ENCODE measurements around the gene PRKACB. TPM values are rescaled to one million over a fixed set of nuclear protein-coding genes. Genes with fewer than 3 reads are reported as not detected.

The PRKACB gene
- total RNA-seq, 1 donor from 2014 or later, result 53.1 TPM

DNA sequence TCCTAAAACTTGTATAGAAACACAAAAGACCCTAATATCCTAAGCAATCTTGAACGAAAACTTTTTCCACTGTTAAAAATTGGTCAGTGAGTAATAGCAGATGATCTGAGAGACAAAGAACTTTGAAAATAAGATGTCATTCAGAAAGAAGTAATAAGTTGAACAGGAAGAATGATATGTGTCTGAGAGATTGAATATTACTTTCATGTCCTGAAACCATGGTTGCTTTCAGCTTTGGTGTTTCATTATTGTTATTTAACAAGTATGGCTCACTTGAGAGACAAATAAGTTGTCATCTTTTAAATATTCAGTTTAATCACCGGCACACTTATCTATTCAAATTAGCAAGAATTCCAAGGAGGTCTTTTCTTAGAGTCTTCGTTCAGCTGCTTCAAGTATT lies 11.4 kb downstream of the PRKACB start:
- no peak for DNase-seq (ENCODE audit: low read depth, low spot score)

DNA sequence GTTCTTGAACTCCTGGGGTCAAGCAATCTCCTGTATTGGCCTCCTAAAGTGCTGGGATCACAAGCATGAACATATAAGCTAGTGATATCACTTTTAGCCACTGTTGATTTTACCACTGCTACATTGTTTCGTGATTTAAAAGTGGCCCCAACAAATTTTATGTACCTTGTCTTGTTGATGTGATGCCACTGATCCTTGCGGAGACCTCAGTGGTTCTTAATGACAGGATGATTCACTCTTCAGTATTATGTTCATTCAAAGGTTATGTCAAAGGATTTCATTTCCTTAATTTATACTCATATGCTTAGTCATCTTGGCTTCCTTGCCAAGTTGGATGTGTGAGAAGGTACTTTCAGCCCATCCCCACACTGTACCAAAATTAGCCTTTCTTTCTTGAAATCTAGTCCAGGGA lies 12.1 kb downstream of the PRKACB start:
- DNase-seq (ENCODE audit: low read depth, low spot score), result peak; percentile 53

DNA sequence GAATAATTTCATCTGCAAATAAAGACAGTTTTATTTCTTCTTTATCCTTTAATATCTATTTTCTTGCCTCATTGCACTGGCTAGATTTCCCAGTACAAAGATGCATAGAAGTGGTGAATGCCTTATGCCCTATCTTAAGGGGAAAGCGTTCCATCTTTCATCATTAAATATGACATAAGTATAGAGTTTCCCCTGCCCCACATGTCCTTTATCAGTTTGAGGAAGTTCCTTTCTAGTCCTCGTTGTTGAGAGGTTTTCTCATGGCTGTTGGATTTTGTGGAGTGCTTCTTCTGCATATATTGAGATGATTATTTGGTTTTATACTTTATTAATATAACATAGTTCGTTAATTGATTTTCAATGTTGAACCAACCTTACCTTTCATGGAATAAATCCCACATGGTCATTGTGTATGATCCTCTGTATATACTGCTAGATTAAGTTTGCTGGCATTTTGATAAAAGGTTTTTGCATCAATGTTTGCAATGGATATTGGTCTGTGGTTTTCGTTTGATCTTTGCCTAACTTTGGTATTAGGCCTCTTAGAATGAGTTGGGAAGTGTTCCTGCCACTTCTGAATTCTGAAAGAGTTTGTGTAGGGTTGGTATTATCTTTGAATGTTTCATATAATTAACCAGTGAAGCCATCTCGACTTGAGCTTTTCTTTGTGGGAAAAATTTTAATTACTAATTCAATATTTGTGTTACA lies 15.6 kb downstream of the PRKACB start:
- DNase-seq (ENCODE audit: low read depth, low spot score), result no peak

DNA sequence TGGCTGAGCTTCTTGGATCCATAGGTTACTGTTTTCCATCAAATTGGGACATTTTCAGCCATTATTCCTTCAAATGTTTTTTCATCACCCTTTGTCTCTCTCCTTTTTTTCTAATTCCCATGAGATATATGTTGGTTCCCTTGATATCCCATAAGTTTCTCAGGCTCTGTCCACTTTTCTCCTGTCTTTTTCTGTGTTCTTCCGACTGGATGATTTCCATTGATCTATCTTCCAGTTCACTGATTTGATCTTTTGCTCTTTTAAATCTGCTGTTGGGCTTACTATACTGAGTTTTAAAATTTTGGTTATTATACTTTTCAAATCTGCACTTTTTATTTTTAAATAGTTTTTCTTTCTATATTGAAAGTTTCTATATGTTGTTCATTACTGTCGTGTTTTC lies 18.2 kb downstream of the PRKACB start:
- no peak for DNase-seq (ENCODE audit: low read depth, low spot score)

DNA sequence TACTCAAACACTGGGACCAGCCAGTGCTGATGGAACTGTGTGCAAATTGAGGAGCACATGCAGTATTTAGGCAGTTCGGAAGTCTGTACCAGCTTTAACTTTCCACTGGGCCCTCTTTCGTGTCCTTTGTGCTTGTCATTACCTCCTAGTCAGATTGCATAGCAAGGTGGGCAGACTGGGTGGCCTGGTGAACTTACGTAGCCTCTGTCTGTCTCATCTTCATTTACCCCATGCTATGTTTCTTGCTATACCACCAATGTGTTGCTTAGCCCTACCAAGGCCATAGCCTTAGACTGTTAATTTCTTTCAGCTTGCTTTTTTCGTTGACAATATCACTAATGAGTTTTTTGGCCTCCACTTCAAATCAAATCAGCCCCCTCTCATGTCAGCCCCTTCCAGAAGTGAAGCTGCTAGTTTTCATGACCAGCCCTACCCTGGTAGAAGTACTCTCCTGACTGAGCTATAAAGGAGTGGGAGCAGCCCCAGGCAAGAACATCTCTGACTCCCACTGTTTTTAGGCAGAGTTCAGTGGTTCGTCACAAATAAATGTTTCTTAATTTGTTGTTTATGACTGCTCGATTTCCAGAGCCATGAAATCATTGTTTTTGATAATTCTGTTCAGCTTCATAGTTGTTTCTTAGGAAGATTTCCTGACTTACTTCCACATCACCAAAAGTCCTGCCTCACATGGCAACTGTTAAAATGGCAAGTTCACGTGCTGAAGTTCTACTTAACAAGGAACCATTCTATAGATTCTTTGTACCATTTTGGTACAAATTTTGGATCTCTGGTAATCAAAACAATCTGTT lies 19.3 kb downstream of the PRKACB start:
- no peak for DNase-seq (ENCODE audit: low read depth, low spot score)

DNA sequence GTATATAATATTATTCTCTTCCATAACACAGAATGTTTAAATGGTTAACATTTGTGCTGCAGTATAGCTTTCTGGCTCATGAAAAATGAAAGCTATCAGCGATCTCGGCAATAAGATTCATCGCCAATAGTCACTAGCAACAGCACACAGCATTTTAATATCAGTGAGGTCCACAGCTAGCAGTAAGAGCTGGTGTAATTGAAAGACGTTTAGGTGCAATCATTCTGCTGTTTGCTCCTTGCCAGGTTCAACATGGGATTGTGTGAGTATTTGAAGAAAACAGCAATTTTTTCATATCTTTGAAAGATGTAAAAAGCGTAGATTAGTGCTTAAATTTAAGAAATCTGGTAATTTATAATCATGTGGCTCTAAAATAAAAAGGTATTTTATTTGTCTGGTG lies 20.1 kb downstream of the PRKACB start:
- no peak for DNase-seq (ENCODE audit: low read depth, low spot score)

DNA sequence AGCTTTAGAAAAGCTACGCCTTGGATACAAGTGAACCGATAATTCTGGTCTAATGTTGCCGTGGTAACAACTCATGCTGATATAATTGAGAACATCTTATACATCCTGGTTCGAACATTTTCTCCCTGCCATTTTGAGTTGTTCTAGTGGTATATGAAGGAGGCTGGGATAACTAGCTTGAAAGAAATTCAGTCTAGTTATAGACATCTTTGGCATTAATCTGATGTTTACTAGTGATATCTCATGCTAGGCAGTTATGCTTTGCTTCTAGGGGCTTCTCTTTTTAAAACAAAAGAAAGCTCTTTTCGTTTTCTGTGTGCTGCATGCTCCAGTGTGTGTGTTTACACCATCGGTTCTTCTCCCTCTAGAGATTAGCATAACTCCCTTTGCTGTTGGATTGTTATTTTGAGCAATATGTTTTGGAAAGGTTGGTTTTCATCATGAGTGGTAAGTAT lies 20.5 kb downstream of the PRKACB start:
- DNase-seq (ENCODE audit: low read depth, low spot score), result no peak

DNA sequence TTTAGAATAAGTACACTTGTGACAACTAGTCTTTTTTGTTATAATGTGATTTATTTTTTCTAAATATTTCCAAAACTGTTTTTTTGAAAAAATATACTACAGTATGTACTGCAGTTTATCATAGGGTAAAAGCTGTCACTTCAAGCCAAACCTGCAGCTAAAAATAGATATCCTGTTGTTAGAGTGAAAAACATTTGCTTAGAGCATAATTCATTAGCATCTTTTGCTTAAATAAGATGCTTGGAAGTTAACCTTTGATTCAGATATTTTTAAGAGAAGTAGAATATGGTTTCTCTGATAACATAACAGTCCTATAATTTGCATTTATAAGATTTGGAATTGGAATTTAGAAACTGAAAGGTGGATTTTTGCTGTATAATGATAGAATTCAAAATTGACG lies 21.5 kb downstream of the PRKACB start:
- DNase-seq (ENCODE audit: low read depth, low spot score), result no peak

DNA sequence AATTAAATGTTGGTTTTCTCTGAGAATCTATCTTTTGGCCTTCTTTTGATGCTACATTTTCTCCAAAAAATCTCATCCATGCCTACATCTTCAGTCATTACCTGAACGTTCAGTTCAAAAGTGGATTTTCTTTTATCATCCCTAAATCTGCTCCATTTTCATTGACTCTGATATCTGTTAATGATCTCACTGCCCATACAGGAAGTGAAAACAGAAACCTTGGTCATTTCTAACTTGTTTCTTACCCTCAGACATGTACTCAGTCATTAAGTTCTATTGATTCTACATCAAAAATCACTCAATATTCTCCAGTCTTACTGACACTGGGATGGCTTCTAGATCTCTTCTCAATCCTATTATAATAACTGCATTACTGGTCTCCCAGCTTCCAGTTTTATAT lies 22.7 kb downstream of the PRKACB start:
- no peak for DNase-seq (ENCODE audit: low read depth, low spot score)

DNA sequence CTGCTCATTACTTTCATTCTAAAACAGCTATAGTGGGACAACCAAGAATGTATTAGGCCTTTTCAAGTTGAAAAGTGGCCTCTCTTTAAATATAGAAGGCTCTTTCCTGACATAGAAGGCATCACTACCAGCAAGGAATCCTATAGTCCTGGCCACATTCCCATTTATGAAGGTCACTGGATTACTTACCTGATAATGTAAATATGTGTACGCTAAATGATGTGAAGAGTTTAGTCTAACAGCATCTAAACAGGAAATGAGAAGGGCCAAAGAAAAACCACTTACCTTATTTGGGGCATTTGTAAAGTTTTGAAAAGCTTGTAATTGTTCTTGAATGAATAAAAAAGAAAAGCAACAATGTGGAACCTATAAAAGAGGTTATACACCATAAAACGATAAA lies 24.7 kb downstream of the PRKACB start:
- no peak for DNase-seq (ENCODE audit: low read depth, low spot score)

DNA sequence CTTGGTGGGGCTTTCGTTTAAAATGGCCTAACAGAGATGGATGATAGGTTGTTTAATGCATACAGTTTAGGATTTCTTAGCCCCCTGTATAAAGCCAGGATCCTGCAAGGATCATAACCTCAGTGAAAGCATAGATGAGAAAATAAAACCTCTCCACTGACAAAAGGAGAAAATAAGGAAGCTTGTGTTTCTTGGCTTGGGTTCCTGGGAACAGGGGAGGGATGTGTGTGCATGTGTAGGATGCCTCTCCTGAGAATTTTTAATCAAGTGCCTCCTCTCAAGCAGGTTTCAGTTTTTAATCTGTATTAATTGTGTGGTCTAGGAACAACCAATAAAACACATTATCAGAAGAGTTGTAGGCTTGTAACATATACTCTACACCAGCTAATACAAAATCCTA lies 26.1 kb downstream of the PRKACB start:
- DNase-seq (ENCODE audit: low read depth, low spot score), result no peak

DNA sequence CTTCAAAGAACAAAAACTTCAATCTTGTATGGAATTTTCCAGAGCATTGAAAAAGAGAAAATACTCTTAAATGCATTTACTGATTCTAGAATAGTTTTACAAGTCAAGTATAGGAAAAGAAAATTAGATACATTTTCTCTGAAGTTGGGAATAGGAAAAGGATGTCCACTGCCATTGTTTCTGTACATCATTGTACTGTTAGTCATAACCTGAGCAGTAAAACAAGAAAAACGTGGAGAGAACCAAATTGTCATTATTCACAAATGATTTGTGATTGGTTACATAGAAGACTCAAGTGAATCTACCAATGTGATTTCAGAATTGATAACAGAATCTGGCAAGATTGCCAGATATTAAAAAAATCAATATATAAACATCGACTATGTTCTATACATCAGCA lies 27.4 kb downstream of the PRKACB start:
- peak; percentile 26 for DNase-seq (ENCODE audit: low read depth, low spot score)

DNA sequence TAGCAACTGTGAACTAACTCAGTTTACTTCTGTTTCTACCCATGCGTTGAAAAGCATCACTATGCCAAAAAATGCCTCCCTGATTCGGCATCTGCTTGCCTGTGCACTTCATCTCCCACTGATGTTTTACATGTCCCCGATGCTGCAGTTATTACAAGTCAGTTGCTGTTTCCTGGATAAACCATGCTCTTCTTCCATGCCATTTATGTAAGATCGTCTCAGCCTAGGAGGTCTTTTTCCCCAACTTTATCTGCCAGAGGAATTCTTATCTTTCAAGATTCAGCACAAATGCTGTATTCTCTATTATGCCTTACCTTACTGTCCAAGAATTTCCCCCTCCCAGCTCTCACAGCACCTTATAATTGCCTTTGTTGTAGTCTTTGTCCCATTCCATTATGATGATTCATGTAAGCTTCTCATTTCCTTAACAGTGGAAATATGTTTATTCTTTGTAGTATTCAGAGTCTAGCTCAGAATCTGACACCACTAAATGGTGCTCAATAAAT lies 30.0 kb downstream of the PRKACB start:
- peak; percentile 85 for DNase-seq (ENCODE audit: low read depth, low spot score)

DNA sequence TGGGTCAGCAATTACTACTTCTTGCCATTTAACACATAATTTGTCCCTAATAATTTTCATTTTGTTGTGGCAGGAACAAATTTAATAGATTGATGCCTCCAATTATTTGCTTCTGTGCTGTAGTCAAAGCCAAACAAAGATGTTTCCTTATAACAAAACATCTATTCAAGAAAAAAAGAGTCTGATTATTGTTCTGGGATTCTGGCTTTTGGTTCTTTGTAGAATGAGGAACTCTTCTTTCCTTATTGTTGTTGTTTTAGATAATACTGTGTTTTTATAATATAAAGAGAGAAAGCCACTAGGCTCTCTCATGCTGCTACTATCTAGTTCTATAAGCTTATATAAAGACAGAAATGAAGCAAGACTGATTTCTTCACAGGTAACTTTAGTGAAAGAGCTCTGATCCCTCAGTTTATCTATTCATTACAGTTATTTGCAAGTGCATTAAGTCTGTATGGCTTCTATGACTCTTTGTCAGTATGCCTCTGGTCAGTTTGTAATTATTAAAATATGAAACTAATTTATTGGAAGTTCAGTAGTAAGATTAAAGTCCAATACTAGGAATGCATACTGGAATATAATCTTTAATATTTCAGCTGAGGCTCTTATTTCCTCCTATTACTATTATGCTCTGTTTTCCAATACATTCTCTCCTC lies 37.4 kb downstream of the PRKACB start:
- DNase-seq (ENCODE audit: low read depth, low spot score), result no peak

DNA sequence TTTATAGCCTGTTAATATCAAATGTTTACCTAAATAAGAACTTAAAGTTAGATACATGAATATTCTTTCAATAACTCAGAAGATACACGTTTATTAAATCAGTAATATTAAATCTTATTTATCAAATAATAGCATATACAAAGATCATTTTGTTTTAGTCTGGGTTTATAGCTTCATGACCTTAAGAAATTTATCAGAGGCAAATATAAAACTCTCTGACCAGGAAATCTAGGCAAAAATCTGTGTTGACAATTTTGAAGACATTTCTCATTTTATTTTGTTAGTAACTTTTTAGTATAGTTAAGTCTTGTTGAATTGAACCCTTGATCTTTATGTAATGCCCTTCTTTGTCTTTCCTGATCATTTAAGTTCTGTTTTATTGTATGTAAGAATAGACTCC lies 46.4 kb downstream of the PRKACB start:
- DNase-seq (ENCODE audit: low read depth, low spot score), result no peak

DNA sequence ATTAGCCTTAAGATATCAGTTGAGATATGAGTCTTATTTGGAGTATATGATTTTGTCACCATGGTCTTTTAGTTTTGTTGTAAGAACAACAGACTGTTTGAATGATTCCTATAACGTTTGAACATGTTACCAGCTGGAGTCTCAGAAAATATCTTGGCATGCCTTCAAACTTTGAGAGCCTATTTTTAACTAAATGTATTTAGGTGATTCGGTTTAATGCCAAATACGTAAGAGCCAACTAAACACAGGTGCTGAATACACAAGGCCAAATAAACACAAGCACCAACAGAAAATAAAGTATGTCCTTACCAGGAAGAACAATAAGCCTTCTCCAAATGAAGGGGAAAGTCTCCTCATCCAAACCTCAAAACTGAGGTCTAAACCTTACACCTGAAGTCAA lies 48.6 kb downstream of the PRKACB start:
- DNase-seq (ENCODE audit: low read depth, low spot score), result no peak

DNA sequence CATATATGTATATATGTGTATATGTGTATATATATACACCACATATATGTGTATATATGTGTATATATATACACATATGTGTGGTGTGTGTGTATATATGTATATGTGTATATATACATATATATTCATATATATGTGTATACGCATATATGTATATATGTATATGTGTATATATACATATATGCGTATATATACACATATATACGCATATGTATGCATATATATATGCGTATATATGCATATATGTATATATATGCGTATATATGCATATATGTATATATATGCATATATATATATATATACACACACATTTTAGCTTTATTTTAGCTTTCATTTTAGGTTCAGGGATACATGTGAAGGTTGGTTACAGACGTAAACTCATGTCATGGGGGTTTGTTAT lies 54.8 kb downstream of the PRKACB start:
- no peak for DNase-seq (ENCODE audit: low read depth, low spot score)

DNA sequence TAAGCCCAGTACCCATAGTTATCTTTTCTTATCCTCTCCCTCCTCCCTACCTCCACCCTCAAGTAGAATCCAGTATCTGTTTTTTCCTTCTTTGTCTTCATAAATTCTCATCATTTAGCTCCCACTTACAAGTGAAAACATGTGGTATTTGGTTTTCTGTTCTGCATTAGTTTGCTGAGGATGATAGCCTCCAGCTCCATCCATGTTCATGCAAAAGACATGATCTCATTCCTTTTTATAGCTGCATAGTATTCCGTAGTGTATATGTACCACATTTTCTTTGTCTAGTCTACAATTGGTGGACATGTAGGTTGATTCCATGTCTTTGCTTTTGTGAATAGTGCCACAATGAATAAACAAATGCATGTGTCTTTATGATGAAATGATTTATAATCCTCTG lies 55.2 kb downstream of the PRKACB start:
- DNase-seq (ENCODE audit: low read depth, low spot score), result no peak

DNA sequence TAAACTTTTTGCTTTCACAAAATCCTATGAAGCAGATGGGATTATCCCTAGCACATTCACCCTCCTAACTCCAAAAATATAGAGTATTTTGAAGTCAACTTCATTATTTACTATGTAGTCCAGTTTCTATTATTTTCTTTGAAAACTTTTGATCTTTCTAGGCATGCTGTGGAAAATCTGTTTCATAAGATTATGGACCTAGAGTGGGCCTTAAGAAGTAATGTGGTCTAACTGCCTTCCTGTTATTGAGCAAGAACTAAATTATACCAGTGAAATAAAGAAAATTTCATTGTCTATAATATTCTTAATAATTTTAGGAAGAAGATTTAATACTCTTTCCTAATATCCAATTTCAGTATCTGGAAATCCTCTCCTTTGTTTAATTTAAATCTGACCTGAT lies 58.1 kb downstream of the PRKACB start:
- no peak for DNase-seq (ENCODE audit: low read depth, low spot score)

DNA sequence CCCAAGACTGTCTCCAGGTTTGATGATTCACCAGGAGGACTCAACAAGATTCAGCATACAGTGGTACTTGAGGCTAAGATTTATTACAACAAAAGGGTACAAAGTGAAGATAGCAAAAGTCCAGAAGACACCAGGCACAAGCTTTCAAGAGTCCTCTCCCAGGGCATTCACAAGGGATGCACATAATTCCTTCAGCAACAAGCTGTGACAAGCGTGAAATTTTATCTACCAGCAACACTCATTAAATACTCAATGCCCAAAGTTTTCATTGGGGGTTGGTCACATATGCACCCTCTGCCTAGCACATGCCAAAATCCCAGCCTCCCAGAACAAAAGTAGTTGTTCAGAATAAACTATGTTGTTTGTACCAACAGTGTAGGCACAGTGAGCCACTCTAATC lies 62.3 kb downstream of the PRKACB start:
- DNase-seq (ENCODE audit: low read depth, low spot score), result no peak

DNA sequence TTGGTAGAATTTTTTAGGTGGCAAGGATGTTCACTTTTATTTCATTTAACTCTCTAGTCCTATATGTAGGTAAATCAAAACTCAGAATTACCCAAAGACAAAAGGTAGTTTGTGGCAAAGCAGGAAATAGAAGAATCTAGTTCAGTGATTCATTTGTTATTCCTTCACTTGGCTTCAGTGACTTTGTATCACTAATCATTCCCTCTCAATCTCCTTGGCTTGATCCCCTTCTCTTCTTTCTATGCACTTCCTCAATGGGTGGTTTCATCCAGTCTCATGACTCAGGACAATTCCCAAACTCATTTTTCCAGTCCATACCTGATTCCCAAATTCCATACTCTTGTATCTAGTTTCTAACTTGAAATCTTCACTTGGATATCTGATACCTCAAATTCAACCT lies 64.9 kb downstream of the PRKACB start:
- DNase-seq (ENCODE audit: low read depth, low spot score), result no peak

All from pulmonary artery endothelial cell (primary cell).